Measurements from ENCODE around the gene NECTIN3. TPM values are rescaled to one million over a fixed set of nuclear protein-coding genes. Genes with fewer than 3 reads are reported as not detected.

The NECTIN3 gene, protein sequence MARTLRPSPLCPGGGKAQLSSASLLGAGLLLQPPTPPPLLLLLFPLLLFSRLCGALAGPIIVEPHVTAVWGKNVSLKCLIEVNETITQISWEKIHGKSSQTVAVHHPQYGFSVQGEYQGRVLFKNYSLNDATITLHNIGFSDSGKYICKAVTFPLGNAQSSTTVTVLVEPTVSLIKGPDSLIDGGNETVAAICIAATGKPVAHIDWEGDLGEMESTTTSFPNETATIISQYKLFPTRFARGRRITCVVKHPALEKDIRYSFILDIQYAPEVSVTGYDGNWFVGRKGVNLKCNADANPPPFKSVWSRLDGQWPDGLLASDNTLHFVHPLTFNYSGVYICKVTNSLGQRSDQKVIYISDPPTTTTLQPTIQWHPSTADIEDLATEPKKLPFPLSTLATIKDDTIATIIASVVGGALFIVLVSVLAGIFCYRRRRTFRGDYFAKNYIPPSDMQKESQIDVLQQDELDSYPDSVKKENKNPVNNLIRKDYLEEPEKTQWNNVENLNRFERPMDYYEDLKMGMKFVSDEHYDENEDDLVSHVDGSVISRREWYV
- 18.9 TPM for polyA plus RNA-seq (ENCODE audit: insufficient read length)

GRCh38 chr3:111071257-111072030, at the start of gene NECTIN3:
Gene NECTIN3, plus strand, starts transcription at chr3:111071816. Its CDS starts 202 bp downstream, at chr3:111072018.
- DNase-seq, result peak; percentile 95

DNA sequence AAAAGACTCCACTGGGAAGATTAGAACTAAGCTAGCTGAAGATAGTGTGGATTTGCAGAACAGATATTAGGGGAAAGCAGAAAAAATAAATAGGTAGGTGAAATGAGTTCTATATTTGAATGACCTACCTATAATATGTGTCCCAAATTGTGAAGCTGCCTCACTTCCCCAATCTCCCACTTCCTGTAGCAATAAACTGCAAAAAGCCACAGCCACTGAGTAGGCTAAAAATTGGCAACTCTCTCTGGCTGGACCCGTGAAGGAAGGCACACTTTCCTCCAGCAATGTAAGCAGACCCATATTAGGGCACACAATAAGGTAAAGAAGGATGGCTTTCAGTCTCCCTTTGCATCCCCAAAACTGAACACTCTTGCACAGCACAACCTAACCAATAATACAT, 43.7 kb upstream of the NECTIN3 start:
- no peak for DNase-seq

DNA sequence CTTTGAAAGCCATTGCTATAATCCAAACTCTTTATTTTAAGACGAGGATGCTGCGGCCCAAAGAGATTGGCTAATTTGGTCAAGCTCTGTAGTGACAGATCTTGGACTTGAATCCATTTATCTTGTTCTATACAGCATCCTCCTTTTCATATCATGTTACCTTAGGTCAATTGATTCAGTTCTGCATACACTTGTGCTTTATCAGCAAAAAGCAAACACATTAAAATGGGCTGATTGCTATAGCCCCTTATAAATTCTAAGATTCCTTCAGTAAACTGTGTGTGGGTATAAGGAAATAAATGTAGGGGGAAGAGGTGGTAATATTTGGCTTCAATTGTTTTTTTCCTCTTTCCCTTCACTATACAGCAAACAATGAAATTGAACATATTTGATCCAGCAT, 40.1 kb upstream of the NECTIN3 start:
- no peak for DNase-seq

- DNase-seq, result no peak
Measured at GRCh38 chr3:111032677-111033076, 38.9 kb upstream of the NECTIN3 start.

- no peak for DNase-seq
Measured at GRCh38 chr3:111033470-111034050, 38.1 kb upstream of the NECTIN3 start.

GRCh38 chr3:111035316-111035715, 36.3 kb upstream of the NECTIN3 start:
- no peak for DNase-seq

- no peak for DNase-seq
Measured at GRCh38 chr3:111035902-111036301, 35.7 kb upstream of the NECTIN3 start.

GRCh38 chr3:111040959-111041358, 30.7 kb upstream of the NECTIN3 start:
- no peak for DNase-seq

- DNase-seq, result no peak
Measured at GRCh38 chr3:111045564-111045963, 26.1 kb upstream of the NECTIN3 start.

DNA sequence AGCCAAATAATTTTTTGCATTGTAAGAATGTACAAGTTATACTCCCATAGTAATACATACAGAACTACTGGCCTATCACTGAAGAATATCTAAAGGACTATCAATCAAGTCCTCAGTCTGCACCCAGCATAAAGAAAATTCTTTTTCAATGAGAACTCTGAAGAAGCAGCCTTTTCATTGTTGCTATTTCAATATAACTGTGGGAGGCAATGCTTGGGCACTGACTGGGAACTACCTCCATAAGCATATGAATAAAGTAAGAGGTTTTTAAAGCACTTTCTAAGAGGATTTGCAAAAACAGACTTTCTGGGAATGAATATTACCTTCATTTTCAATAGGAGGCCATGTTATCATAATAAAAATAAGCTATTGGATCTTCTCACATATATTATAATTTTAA, 24.6 kb upstream of the NECTIN3 start:
- DNase-seq, result no peak

DNA sequence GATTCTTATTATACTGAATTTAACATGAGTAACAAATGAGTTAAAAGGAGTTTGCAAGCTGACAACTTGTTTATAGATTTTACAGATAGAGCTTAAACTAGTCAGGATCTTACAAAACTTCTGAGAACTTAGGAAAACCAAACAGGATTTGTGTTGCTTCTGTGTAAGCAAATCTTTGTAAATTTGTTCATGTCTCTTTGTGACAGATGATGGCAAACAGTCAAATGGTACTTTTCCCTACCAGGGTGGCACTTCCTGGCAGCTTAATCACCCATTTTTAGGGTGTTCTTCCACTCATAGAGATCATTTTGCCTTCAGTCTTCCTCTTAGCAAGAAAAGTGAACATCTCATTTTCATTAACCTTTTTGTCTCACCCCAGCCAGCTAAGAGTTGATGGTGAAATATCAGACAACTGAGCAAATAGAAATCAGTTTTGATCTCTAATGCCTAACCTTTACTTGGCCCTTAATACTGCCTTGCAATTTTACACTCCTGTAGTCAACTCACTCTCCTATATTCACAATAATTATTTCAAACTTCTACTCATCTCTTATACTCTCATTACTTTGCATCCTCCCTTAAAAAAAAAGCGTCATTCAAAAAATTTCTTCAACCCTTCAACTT, 23.7 kb upstream of the NECTIN3 start:
- no peak for DNase-seq

GRCh38 chr3:111051354-111051753, 20.3 kb upstream of the NECTIN3 start:
- no peak for DNase-seq

GRCh38 chr3:111068574-111068973, 3.0 kb upstream of the NECTIN3 start:
- DNase-seq, result no peak

DNA sequence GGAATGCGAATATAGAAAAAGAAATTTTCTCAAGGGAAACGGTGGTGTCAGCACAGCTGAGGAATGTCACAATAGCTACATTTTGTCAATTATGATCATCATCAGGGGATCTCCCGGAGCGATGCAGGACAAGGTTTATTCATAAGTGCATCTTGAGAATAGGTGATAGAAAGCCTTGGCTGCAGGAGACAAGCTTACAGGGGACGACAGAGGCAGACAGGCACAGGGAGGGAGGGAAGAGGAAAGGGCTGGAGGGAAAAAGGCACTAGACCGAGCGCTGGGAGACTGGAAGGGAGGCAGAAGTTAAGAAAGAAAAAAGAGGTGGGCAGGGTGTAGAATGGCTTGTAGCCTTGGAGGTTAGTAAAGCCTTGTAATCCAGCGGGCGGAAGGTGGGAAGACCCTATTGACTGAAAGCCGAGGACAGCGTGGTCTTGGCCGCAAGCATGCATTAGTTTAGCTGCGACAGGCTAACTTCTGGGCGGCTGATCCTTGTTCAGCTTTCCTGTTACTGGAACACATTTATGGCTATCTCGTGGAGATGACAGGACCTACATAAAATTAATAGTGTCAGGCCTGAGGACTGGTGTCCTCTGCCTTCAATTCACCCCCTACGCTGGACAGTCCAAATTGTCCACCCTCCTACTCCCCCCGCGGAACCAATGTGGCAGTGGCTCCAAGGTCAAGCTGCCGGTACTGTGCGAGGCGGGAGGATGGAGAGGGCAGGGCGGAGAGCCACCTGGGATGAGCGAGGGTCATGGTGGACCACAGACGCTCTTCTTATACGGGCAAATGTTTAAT, 1.4 kb upstream of the NECTIN3 start:
- DNase-seq, result peak; percentile 17

DNA sequence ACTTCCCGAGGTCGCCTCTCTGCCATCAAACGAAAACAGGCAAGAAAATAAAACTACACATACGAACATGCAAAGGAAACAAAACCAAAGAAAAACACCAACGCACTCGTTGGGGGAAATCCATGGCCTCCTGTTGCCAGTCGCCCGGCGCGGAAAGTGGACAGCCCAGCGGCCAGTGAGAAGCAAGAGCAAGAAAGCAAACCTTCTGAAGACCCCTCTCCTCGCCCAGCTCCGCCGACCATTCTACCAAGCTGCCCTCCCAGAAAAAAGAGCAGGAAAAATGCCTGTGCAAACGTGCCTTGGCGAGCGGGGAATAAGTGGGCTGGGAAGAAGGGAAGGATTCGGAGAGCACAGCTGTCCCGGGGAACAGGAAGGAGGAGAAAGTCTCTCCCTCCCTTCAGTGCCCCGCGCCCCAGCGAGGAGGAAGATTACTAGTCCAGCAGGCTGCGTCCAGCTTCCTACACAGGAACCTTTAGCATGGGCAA, 802 bp upstream of the NECTIN3 start:
- DNase-seq, result no peak

DNA sequence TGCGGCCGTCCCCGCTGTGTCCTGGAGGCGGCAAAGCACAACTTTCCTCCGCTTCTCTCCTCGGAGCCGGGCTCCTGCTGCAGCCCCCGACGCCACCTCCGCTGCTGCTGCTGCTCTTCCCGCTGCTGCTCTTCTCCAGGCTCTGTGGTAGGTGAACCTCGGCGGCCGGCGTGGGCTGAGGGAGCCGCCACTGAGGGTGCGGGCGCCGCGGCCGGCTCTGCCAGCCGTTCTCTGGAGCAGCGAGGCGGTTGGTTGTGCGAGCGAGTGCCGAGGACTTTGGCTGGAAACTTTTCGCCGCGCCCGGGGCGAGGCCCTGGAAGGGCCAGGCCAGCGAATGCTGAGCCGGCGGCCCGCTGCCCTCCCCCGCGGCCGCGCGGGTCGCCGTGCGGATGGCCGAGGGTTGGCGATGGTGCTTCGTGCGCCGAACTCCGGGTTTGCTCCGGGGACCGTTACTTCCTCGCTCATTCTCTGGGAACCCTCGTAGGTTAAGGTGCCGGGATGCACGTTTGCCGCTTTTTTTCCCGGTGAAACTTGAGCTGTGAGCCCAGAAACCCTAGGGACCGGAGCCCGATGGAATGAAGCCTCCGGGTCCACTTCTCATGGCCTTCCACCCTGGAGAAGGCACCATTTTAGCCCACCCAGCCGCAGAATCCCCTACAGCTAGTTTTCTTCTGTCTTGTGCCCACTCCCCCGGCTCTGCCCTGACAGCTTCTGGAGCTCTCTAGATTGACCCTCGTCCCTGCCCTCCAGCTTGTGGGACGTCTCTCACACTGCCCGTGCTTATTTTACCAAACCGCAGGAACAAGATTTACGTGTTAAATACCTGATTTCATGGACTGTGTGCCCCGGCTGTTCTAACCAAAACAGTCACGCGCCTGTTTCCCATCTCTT, 660 bp downstream of the NECTIN3 start:
- DNase-seq, result peak; percentile 44

DNA sequence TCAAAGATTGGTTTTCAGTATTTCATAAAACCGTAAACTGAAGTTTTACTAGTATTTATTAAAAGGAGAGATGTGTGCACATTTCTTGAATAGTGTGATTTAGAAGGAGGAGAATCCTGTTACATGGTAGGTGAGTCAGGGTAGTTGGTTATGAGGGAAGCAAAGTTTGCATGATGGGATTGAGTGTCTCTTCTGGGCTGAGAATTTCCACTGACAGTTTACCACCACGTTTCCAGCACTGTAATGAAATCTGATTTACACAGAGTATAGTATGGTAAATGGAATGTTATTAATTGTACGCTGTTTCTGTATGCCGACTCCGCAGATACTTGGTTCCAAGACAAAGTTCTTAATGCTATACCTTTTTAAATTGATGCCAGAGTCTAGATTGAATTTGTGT, 1.6 kb downstream of the NECTIN3 start:
- DNase-seq, result no peak

DNA sequence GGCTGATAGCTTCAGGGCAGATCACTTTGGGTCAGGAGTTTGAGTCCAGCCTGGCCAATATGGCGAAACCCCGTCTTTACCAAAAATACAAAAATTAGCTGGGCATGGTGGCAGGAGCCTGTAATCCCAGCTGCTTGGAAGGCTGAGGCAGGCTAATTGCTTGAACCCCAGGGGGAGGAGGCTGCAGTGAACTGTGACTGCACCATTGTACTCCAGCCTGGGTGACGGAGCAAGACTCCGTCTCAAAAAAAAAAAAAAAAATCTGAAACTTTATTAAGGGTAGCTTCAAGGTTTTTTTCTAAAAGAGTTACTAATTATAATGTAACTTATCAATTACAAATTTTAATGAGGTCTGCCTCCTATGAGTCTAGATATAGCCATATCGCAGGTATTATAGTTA, 5.1 kb downstream of the NECTIN3 start:
- DNase-seq, result no peak

DNA sequence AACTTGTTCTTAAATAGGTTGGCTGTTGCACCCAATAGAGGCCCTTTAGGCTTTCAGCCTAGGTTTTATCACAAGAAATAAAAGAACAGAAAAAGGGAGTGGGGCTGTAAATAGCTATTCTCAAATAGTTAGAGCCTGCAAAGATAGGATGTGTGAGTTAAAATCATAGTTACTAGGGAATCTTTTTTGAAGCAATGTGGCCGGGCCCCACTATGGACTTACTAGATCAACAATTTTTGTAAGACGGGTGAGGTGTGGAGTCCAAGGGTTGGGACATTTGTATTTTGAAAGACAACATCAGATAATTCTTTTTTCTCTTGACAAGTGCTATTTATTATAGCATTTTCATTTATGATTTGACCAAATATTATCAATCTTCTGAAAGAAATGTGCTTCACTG, 5.8 kb downstream of the NECTIN3 start:
- no peak for DNase-seq

- DNase-seq, result peak; percentile 22
Measured at GRCh38 chr3:111080413-111080812, 8.8 kb downstream of the NECTIN3 start.
